Kidney epithelial cell (primary cell): ENCODE data around the gene KRTAP2-1. TPM values are rescaled to one million over a fixed set of nuclear protein-coding genes. Genes with fewer than 3 reads are reported as not detected.

Experiments used
- DNase-seq: peaks from one replicate; pipeline ENCODE4 v3.0.0-alpha.2; 2010; ENCODE audit warnings: low read depth
- H3K27me3 ChIP-seq: 2 replicates; pipeline ENCODE4 v1.6.0; 2011; ENCODE audit warnings: low read length; ENCODE audit not compliant: control insufficient read depth, insufficient read depth
- H3K36me3 ChIP-seq: 2 replicates; pipeline ENCODE4 v1.5.1; 2011; ENCODE audit warnings: low read length; ENCODE audit not compliant: control insufficient read depth, insufficient read depth
- H3K4me3 ChIP-seq: 2 replicates; pipeline ENCODE4 v1.5.1; 2011; ENCODE audit warnings: low read depth, mild to moderate bottlenecking, control low read depth, low read length
- total RNA-seq: library from RNA; depleted of rRNA; stranded (reverse); fragments of >200 nt; gene quantifications from 2 replicates; pipeline ENCODE4 v1.2.3, GENCODE V29; 2015
- TF ChIP-seq, protein P1 (sequence below): IDR thresholded peaks from 2 replicates; pipeline ENCODE4 v1.5.1; 2011; ENCODE audit warnings: mild to moderate bottlenecking, moderate library complexity, low read length, control low read depth, inconsistent platforms; ENCODE audit not compliant: insufficient read depth, poor library complexity, severe bottlenecking

KRTAP2-1 gene
- total RNA-seq, 1 donor from 2014 or later, result not detected

DNA sequence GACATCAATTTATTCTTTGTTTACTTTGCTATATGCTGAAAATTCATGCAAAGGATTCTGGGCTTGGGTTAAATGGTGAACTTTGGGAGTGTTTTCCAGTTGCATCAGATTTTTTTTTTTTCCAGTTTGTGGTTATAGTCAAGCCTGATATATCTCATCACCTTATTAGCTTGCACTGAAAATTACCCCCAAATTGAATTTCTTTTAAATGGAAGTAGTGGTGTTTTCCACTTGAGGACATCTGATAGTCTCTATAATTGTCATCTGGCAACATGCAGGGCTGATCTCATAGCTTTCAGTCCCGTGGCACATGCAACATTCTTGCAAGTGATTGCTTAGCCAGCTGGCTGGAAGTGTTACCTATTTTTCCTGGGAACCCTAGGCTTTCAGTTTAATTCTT lies 33.5 kb downstream of the KRTAP2-1 start:
- TF ChIP-seq, protein P1, sequence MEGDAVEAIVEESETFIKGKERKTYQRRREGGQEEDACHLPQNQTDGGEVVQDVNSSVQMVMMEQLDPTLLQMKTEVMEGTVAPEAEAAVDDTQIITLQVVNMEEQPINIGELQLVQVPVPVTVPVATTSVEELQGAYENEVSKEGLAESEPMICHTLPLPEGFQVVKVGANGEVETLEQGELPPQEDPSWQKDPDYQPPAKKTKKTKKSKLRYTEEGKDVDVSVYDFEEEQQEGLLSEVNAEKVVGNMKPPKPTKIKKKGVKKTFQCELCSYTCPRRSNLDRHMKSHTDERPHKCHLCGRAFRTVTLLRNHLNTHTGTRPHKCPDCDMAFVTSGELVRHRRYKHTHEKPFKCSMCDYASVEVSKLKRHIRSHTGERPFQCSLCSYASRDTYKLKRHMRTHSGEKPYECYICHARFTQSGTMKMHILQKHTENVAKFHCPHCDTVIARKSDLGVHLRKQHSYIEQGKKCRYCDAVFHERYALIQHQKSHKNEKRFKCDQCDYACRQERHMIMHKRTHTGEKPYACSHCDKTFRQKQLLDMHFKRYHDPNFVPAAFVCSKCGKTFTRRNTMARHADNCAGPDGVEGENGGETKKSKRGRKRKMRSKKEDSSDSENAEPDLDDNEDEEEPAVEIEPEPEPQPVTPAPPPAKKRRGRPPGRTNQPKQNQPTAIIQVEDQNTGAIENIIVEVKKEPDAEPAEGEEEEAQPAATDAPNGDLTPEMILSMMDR, result no peak

DNA sequence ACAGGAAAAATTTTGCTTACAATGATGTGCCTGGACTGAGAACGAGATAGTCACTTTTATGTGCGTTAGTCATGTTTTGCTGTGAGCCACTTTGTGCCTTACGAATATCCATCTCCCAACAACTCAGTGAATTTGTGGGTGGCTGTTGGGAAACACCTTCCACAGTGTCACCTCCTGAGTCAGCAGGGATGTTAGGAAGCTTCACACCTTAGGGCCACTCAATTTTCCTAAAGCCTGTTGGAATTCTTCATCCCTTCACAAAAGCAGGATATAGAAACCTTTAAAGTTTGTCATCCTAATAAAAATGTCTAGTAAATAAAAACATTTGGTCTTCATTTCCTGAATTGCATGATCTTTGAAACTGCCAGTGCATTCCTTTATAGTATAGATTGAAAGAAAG lies 33.9 kb downstream of the KRTAP2-1 start:
- TF ChIP-seq, protein P1, result no peak
- Histone ChIP-seq H3K4me3 (no peak overlapping the region), H3K27me3 (no peaks in the 10 kb centered on the region), H3K36me3 (no peaks in the 10 kb centered on the region)
- DNase-seq, result no peak

More for the DNA sequence above, 33.5 kb downstream of the KRTAP2-1 start:
- DNase-seq, result no peak
- no peaks in the 10 kb centered on the region for H3K27me3 ChIP-seq
- no peak overlapping the region for H3K4me3 ChIP-seq
- no peaks in the 10 kb centered on the region for H3K36me3 ChIP-seq

GRCh38 chr17:41012326-41013120 lies 34.6 kb downstream of the KRTAP2-1 start:
- Histone ChIP-seq H3K36me3 (no peaks in the 10 kb centered on the region), H3K27me3 (no peaks in the 10 kb centered on the region), H3K4me3 (no peak overlapping the region)
- TF ChIP-seq, protein P1, result no peak
- no peak for DNase-seq

- H3K36me3 ChIP-seq, result no peaks in the 10 kb centered on the region
- TF ChIP-seq, protein P1, result no peak
- no peak overlapping the region for H3K4me3 ChIP-seq
- DNase-seq, result no peak
- no peaks in the 10 kb centered on the region for H3K27me3 ChIP-seq
Measured at GRCh38 chr17:41010441-41010840, 36.7 kb downstream of the KRTAP2-1 start.

GRCh38 chr17:41009936-41010335 lies 37.2 kb downstream of the KRTAP2-1 start:
- DNase-seq, result no peak
- Histone ChIP-seq H3K4me3 (no peak overlapping the region), H3K36me3 (no peaks in the 10 kb centered on the region), H3K27me3 (no peaks in the 10 kb centered on the region)
- TF ChIP-seq, protein P1, result no peak
